ENCODE results near the gene STEAP3.
"Not testable (repeated sequence)": the region's sequence is repeated elsewhere in the genome, so short reads cannot be mapped to it uniquely, and the experiment has no call there.

STEAP3 gene

GRCh38 chr2:119267604-119268003, 44.0 kb downstream of the STEAP3 start:
- no peak for DNase-seq (ENCODE audit: low read depth, low spot score)
- CTCF ChIA-PET: interaction anchor here (1.4 to 4.6 kb wide), 3 partner anchors 9 to 47 kb away, joined by 3 to 60 read pairs (median 15); no protein-coding TSS in a partner anchor

DNA sequence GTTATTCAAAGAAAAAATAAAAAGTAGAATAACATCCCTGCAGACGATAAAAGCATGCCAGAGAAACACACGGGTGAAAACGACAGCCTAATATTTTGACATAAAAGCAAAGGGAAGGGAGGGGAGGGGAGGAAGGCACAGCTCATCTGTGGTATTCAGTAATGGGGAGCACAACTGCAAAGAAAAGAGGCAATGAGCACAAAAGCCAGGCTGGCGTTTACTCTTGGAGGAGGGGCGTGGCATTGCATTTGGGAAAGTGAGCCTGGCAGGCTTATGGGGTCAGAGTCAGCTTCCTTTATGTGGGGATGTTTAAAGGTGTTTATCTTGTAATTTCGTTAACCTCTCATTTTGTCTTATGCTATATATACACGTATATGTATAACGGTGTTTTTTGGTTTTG, 53.2 kb downstream of the STEAP3 start:
- CTCF ChIA-PET: no interaction called here
- TF ChIP-seq, protein P1, sequence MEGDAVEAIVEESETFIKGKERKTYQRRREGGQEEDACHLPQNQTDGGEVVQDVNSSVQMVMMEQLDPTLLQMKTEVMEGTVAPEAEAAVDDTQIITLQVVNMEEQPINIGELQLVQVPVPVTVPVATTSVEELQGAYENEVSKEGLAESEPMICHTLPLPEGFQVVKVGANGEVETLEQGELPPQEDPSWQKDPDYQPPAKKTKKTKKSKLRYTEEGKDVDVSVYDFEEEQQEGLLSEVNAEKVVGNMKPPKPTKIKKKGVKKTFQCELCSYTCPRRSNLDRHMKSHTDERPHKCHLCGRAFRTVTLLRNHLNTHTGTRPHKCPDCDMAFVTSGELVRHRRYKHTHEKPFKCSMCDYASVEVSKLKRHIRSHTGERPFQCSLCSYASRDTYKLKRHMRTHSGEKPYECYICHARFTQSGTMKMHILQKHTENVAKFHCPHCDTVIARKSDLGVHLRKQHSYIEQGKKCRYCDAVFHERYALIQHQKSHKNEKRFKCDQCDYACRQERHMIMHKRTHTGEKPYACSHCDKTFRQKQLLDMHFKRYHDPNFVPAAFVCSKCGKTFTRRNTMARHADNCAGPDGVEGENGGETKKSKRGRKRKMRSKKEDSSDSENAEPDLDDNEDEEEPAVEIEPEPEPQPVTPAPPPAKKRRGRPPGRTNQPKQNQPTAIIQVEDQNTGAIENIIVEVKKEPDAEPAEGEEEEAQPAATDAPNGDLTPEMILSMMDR (IDR thresholded peaks at IDR 0.05; ENCODE audit: insufficient read depth, low read length, missing control alignments): no peak
- no peak overlapping the region for H3K4me3 ChIP-seq (ENCODE audit: low read depth, low read length)
- DNase-seq (ENCODE audit: low read depth, low spot score): no peak
- POLR2A ChIA-PET: no interaction called here

More at GRCh38 chr2:119267604-119268003, 44.0 kb downstream of the STEAP3 start:
- POLR2A ChIA-PET: no interaction called here
- H3K4me3 ChIP-seq (ENCODE audit: low read depth, low read length): no peak overlapping the region
- TF ChIP-seq, protein P1 (IDR thresholded peaks at IDR 0.05; ENCODE audit: insufficient read depth, low read length, missing control alignments): no peak

DNA sequence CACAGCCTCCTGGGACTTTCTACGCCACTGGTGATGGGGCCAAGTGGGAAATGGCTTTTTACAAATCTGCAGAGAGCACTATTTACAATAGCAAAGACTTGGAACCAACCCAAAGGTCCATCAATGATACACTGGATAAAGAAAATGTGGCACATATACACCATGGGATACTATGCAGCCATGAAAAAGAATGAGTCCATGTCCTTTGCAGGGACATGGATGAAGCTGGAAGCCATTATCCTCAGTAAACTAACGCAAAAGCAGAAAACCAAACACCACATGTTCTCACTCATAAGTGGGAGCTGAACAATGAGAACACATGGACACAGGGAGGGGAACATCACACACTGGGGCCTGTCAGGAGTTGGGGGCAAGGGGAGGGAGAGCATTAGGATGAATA, 54.8 kb downstream of the STEAP3 start:
- POLR2A ChIA-PET; H3K4me3 ChIP-seq (ENCODE audit: low read depth, low read length); DNase-seq (ENCODE audit: low read depth, low spot score): not testable (repeated sequence)
- CTCF ChIA-PET: interaction anchor here (3.4 kb wide), 1 partner anchor 14 kb away, joined by 14 read pairs; no protein-coding TSS in a partner anchor

GRCh38 chr2:119278946-119279345, 55.3 kb downstream of the STEAP3 start:
- no peak overlapping the region for H3K4me3 ChIP-seq (ENCODE audit: low read depth, low read length)
- POLR2A ChIA-PET: no interaction called here
- DNase-seq (ENCODE audit: low read depth, low spot score): no peak
- CTCF ChIA-PET: interaction anchor here (3.4 to 3.7 kb wide), 2 partner anchors 11 to 15 kb away, joined by 14 to 25 read pairs; no protein-coding TSS in a partner anchor
- TF ChIP-seq, protein P1 (IDR thresholded peaks at IDR 0.05; ENCODE audit: insufficient read depth, low read length, missing control alignments): no peak

DNA sequence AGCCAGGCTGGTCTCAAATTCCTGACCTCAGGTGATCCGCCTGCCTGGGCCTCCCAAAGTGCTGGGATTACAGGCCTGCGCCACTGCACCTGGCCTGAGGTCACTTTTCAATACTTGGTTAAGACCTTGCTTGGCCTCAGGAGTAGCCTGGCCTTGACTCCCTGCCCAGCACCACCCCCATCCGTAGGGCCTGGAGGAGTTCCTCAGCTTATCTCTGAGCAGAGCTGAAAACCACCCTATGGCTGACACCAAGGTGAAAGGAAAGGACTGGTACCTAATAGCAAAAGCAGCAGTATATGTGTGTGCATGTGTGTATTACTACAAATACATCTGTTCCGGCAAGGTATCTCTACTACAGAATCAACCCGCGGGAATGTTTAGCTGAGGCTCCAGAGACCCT, 56.0 kb downstream of the STEAP3 start:
- H3K4me3 ChIP-seq (ENCODE audit: low read depth, low read length): no peak overlapping the region
- CTCF ChIA-PET: interaction anchor here (0.9 to 3.7 kb wide), 4 partner anchors 11 to 59 kb away, joined by 3 to 25 read pairs (median 11); no protein-coding TSS in a partner anchor
- POLR2A ChIA-PET: no interaction called here
- TF ChIP-seq, protein P1 (IDR thresholded peaks at IDR 0.05; ENCODE audit: insufficient read depth, low read length, missing control alignments): no peak
- no peak for DNase-seq (ENCODE audit: low read depth, low spot score)

GRCh38 chr2:119280680-119281079, 57.0 kb downstream of the STEAP3 start:
- DNase-seq (ENCODE audit: low read depth, low spot score): no peak
- CTCF ChIA-PET: interaction anchor here (1.2 to 3.7 kb wide), 4 partner anchors 10 to 61 kb away, joined by 3 to 25 read pairs (median 10); no protein-coding TSS in a partner anchor
- POLR2A ChIA-PET: no interaction called here
- H3K4me3 ChIP-seq (ENCODE audit: low read depth, low read length): no peak overlapping the region
- TF ChIP-seq, protein P1 (IDR thresholded peaks at IDR 0.05; ENCODE audit: insufficient read depth, low read length, missing control alignments): no peak

All from AG04449 (cell line).